Activated CD8-positive, alpha-beta memory T cell treated with anti-CD3 and anti-CD28 coated beads, Interleukin-2, amount 50 U/mL, for 4 hours (primary cell): ENCODE measurements around the gene SERTAD2.
A peak's percentile ranks its signal among the peaks of the same experiment; 100 is the strongest.

Source experiments
- DNase-seq: peaks from one replicate; pipeline ENCODE4 v3.0.0-alpha.2; 2020

The SERTAD2 gene, protein sequence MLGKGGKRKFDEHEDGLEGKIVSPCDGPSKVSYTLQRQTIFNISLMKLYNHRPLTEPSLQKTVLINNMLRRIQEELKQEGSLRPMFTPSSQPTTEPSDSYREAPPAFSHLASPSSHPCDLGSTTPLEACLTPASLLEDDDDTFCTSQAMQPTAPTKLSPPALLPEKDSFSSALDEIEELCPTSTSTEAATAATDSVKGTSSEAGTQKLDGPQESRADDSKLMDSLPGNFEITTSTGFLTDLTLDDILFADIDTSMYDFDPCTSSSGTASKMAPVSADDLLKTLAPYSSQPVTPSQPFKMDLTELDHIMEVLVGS

DNA sequence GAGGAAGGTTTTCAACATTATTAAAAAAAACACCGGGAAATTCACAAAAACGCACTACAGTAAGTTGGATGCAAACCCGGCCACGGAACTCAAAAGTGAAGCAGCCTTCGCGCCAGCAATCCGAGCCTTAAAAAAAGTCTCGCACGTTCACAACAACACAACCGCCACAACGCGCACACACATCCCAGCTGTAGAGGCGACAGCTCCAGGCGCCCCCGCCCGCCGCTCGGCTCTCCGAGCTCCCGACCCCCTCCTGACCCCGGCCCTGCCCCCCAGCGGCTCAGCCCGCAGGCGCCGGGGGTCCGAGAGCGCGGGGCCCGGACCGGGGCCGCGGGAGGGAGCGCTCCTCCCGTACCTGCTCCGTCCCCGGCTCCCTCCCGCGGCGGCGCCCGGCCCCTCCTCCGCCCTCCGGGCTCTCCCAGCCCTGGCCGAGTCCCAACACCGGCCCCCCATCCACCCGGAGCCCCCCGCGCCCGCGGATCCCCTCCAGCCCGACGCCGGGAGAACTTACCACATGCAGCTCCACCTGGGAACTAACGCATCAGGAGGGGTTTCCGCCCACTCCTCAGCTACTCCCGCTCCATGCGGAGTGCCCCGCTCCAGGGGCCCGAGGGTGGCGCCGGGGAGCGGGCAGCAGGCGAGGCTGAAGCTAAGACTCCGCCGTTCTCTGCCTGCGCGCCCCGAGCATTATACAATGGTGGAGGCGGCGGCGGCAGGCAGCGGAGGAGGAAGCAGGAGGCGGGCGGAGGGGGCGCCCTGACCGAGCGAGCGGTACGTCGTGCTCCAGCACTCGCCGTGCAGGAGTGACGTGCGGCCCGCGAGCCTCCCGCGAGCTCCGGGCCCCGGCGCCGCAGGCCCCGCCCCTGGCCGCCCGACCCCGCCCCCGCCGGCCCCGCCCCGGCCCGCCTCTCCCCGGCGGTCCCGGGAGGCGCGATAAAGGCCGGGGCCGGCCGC is at the start of gene SERTAD2:
Gene SERTAD2 (minus strand): TSS at position 805 of the 954 bp plus-strand sequence. CDS start 17,042 bp downstream, outside the sequence.
- peak; percentile 86 for DNase-seq

DNA sequence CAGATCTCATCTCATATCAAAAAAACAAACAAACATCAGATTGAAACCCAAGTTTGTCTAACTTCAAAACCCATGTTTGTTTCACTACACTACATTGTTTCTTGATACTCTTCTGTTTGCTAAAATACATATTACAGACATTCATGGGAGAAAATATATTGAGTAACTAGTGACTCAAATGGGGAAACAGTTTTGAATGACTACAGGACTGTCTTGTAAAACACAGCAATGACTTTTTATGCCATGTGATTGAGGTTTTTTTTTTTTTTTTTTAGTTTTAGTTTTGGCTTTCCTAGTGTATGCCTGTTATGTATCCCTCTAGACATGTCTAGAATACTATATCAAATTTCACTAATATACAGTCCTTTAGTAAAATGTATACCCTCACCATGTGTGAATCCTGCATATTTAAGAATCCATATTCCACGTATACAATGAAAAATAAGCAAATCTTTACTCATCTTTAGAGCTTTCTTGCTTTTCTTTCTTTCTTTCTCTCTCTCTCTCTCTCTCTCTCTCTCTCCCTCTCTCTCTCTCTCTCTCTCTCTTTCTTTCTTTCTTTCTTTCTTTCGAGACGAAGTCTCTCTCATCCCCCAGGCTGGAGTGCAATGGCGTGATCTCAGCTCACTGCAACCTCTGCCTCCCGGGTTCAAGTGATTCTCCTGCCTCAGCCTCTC is 46.6 kb upstream of the SERTAD2 start:
- DNase-seq, result no peak

DNA sequence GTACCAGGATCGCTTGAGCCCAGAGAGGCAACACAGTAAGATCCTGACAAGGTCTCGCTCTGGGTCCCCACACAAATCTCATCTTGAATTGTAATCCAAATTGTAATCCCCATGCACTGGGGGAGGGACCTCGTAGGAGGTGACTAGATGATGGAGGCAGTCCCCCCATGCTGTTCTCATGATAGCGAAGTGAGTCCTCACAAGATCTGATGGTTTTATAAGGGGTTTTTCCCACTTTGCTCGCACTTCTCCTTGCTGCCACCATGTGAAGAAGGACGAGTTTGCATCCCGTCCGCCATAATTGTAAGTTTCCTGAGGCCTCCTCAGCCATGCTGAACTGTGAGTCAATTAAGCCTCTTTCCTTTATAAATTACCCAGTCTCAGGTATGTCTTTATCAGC is 46.0 kb upstream of the SERTAD2 start:
- DNase-seq, result no peak

DNA sequence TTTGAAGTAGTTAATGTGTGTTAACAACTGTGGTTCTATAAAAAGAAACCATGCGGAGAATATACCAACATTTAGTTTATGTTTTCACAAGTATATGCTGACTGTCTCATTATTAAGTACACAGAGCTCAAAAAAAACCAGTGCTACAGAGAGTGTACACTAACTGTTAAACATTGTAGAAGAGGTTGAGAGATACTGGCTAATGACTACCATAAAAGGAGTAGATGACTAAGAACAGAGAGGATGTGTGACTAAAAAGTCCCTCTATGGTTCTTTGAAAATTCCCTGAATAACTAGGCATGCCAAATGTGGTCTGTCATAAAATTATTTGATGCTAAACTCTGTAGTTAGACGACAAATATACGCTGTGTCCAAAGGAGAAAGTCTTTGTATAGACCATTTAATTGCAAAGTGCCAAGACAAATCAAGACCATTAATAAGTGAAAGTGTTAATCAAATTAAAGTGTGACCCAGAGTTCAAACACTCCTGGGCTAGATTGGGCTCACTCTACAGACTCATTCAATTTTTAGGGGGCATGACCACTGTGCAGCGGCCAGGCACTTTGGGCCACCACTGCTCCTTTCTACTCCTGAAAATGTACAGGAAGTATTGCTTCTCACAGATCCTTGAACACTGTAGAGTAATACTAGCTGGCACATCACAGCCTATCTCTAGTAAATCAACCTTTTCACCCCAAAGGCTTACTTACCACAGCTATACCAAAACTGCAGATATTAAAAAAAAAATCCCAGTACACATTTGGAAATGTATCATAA is 45.1 kb upstream of the SERTAD2 start:
- DNase-seq, result no peak

DNA sequence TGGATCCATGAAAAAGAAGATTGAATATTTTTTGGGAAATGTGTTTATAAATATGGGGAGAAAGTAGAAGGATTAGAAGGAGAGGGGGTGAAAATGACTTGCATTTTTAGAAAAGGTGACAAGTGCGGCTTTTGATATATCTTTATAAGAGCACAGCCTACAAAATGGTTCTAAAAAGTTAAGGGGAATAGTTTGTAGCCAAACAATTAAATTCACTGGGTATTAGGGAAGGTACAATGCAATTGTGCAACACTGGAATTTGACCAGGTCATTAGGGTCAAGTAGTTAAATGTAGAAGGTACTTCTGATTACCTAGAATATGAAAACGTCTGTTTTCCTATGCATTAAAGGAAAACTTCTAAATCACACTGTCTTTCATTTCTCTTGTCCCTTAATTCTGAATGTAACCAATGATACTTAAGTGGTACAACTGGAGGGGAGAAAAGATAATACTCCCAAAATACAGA is 44.5 kb upstream of the SERTAD2 start:
- no peak for DNase-seq

DNA sequence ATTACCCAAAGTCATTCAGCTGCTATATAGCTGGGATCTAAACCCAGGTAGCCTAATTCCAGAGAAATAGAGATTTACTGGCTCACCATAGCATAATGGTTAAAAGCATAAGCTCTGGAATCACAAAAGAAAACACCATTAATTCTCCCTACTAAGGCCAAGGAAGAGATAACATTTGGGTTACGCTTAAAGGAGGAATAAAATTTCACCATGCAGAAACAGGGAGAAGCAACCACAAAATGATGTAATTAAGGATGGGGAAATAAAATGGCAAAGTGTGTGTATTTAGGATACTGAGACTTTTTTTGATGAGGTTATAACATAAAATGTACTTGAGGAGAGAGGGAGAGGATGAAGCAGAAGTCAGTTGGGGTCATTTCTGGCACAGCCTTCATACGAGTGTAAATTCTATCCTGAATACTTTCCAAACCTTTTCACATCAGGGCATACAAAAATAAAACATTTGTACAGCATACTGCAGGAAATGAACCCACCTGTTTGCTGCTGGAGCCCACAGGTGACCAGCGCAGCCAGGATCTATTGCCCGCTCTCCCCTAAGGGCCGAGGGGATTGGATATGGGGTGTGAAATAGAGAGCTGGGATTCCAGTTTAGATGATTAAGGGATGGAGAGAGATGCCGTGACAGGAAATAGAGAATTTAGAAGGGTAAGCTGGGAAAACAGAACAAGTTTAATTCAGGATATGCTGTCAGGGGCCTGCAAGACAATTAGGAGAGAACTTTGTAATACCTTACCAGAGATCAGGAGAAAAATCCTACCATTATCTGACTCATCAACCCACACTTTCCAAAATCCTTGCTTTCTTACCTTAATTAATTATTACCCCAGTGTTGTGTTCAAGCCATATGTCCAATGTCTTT is 43.8 kb upstream of the SERTAD2 start:
- DNase-seq, result no peak

DNA sequence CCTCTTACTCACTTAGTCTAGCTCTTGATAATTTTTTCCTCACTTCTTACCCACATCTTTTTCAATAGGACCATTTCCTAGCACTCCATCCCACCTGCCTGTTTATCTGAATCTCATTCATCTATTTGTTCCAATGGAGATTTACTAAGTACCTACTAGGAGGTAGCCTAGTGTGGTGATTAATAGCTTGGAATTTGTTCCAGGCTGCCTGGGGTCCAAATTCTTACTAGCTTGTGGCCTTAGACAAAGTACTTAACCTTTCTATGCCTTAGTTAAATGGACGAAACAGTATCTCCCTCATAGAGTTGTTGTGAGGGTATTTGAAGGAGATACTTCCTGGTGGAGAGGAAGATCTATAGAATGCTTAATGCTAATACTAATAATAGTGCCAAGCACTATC is 42.9 kb upstream of the SERTAD2 start:
- DNase-seq, result no peak

DNA sequence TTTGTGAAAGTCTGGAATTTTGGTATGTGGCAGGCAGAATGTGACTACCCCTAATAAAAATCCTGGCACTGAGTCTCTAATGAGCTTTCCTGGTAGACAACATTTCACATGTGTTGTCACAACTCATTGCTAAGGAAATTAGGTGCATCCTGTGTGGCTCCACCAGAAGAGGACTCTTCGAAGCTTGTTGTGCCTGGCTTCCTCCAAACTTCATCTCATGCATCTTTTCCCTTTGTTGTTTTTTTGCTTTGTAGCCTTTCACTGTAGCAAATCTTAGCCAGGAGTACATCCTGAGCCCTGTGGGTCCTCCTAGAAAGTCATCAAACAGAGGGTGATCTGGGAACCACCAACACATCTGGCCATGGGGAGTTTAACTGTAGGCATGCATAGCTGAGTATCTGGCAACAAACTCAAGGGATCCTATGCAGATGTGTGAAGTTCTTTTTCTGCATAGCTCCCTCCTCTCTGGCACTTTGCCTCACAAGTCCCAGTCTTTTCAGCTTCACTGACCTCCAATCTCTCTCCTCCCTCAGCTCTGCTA is 42.1 kb upstream of the SERTAD2 start:
- DNase-seq, result no peak

DNA sequence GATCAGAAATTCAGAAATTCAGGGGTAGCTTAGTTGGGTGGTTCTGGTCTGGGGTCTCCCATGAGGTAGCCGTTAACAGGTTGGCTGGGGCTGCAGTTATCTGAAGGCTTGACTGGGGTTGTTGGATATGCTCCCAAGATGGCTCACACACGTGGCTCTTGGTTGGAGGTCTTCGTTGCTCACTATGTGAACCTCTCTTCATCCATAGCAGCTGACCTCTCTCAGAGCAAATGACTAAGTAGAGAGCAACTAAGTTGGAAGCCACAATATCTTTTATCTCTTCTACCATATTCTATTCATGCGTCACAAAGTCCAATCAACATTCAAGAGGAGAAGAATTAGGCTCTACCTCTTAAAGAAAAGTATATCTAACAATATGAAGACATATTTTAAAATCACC is 38.7 kb upstream of the SERTAD2 start:
- DNase-seq, result no peak

DNA sequence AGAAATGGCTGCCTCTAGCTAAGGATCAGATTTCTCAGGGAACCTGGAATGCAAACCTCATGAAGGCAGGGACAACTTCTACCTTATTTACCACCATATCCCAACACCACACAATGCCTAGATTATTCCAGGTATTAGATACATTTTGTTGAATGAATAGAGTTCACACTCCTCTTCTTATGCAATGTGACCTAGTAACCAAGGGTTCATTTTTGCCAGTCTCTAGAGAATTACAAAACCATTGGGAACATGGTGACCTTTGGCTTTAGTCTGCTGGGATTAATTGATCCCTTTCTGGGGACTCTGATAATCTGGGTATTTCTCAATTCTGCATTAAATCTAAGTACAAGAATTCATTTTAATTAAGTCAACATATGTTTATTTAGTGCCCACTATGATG is 35.2 kb upstream of the SERTAD2 start:
- no peak for DNase-seq

DNA sequence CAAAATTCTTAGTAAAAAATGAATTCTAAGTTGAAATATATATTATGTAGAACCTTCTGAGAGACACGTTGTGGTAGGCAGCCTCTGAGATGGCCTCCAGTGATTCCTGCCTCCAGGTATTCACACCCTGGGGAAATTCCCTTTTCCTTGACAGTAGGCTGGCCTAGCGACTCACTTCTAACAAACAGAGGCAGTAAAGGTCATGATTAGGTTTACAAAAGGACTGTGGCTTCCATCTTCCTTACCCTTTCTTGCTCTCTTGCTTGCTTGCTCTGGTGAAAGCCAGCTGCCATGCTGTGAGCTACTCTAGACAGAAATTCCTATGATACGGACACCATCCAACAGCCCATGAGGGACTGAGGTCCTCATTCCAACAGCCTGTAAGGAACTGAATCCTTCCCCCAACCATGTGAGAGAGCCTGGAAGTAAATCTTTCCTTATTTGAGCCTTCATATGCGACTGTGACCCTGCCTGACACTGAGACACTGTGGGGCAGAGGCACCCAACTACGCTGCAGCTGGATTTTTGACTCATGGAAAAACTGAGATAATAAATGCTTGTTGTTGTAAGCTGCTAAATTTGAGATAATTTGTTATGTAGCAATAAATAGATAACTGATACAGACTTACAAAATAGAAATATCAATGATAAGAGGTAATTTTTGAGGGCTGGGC is 32.7 kb upstream of the SERTAD2 start:
- no peak for DNase-seq

DNA sequence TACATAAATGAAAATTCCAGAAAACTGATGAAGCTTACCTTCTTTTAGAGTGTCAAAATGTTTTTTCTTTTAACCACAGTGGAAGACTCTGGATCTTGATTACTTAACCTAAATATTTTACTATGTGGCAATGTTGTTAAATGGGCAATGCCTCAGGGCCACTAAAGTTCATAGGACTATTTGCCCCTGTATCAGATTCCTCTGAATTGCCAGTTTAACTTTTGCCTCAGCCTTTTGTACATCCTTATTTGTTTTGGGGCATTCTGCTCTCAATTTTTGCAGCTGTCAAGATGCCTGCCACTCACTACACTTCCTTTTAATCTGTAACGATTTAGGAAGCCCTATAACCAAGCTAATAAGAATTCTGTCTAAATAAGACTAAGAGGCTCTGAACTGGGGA is 31.7 kb upstream of the SERTAD2 start:
- DNase-seq, result no peak

DNA sequence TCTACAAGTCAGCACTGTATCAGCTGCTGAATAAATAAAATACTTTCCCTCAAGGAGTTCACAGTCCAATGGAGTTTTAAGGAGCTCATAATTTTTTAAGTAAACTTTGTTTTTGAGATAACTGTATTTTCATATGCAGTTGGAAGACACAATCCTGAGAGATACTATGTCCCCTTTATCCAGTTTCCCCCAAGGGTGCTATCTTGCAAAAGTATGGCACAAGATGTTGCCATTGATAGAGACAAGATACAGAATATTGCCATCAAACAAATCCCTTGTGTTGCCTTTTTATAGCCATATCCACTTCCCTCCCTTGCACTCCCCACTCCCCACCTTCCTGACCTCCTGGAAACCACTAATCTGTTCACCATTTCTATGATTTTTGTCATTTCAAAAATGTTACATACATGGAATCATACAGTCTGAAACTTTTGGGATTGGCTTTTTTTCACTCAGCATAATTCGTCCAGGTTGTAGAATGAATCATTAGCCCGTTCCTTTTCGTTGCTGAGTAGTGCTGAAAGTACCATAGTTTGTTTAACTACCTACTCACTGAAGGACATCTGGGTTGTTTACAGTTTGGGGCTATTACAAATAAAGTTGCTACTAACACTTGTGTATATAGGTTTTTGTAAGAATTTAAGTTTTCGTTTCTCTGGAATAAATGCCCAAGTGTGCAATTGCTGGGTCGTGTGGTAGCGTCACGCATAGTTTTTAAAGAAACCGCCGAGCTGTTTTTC is 30.2 kb upstream of the SERTAD2 start:
- DNase-seq, result no peak

DNA sequence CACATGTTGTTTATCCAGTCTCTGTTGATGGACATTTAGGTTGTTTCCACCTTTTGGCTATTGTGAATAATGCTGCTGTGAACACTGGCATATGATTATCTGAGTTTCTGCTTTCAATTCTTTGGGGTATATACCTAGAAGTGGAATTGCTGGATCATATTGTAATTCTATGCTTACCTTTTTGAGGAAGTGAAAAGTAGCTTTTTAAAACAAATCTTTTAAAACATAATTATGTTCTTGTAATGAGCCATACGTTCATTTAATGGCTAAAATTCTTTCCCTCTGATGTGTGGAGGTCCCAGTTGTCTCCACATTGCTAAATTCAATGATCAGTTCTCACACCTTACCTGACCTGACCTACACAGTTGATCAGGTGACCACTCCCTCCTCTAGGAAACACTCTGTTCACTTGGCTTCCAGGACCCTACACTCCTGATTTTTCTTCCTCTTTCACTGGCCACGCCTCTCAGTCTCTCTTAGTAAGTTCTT is 27.8 kb upstream of the SERTAD2 start:
- DNase-seq, result no peak

DNA sequence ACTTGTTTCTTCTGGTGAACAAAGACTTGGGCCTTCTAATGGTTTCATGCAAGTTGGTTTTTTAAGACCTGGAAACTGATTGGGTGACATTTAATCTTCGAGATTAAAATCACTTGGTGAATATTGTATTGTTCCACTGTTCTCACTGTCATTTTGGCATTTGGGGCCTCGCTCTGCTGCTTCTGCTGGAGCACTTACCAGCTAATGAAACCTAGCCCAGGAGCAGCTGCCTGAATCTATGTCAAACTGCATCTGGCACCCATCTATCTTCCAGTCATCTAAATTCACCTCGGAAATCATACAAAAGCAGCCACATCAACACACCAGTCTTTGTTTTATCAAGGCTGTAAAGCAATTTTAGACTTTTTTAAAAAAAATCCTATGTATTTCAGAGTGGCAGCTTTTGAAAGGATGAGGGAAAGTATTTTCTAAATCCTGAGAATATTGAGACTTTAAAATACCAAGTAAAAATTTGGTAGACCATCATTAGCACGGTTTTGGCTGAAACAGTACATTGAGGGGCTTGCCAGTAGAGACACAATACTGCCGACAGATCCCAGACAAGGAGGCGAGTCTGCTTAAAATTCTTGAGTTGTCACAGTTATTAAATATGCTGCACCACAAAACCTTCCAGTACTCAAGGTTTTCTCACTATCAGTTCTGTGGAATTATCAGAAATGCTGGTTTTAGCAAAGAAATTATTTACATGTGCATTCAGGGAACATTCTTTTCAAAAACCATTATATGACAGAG is 26.1 kb upstream of the SERTAD2 start:
- DNase-seq, result peak; percentile 22

DNA sequence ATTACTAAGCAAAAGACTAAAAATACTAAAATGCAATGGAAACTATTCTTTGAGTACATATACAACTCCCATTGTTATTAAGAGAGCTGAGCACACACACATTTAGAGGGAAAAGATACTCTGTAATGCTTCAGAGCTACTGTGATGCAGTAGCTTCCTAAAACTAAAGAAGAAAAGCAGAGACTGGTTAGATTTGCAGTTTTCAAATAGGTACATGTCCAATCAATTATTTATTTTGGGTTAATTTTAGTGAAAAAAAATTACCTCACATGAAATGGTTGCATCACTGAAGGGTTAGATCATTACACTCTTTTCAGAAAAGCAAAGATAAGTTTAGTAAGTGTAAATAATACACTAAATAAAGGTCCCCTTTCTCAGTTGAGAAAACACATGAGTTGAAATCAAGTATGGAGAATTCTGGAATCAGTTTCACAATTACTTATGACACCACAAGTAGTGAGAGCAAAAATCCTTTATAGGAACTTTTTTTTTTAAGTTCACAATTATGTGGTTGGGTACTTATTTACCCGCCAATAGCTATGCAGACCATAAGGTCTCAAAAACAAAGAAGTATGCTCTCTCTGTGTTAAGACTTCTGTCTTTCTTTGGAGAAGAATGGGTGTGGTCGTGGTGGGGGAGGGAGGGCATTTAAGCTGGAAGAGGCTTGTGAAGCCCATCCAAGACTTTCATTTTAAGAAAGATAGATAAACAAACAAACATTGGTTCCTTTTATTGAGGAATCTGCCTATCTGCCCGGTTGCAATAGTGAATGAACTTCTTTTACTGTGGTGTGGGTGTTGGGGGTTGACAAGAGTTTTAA is 25.3 kb upstream of the SERTAD2 start:
- no peak for DNase-seq

DNA sequence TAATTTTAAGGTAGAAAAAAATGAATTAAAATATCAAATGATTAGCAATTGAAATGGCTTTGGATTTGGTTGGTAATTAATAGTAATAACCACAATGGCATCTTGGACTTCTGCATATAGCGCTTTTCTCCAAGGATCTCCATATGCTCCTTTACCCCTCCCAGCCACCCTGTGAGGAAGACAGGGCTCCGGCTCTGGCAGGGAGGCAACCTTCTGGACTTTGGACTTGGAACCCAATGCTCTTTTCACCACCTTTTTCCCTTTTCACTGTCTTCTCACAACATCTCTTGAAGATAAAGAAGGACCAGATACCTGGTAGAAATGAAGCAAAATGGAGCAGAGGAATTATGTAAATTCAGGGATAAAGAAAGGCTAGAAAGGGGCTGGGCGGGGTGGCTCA is 23.8 kb upstream of the SERTAD2 start:
- no peak for DNase-seq

DNA sequence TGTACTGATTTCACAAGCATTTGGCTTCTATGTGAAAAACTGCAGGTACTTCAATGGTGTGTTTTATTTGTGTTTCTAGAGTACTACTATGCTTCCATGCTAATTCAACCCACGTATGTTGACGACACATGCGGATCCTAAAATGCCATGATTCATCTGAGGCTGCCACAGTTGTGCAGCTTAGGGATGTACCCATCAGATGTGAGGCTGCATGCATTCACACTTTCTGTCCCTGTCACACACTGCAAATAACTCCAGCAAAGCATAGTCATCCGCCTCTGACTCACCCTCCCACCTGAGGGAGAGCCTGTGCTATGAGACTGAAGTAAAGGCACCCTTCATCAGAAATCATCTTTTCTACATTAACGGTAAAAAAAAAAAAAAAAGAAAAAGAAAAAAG is 22.1 kb upstream of the SERTAD2 start:
- DNase-seq, result peak; percentile 74
